Ecto neural progenitor cell (in vitro differentiated cells): ENCODE results near the gene SKIC2.
"Not testable (repeated sequence)": the region's sequence is repeated elsewhere in the genome, so short reads cannot be mapped to it uniquely, and the experiment has no call there.

Experiments used
- DNase-seq: peaks from one replicate; pipeline ENCODE4 v3.0.0-alpha.2; 2018; ENCODE audit warnings: low spot score

SKIC2 gene

DNA sequence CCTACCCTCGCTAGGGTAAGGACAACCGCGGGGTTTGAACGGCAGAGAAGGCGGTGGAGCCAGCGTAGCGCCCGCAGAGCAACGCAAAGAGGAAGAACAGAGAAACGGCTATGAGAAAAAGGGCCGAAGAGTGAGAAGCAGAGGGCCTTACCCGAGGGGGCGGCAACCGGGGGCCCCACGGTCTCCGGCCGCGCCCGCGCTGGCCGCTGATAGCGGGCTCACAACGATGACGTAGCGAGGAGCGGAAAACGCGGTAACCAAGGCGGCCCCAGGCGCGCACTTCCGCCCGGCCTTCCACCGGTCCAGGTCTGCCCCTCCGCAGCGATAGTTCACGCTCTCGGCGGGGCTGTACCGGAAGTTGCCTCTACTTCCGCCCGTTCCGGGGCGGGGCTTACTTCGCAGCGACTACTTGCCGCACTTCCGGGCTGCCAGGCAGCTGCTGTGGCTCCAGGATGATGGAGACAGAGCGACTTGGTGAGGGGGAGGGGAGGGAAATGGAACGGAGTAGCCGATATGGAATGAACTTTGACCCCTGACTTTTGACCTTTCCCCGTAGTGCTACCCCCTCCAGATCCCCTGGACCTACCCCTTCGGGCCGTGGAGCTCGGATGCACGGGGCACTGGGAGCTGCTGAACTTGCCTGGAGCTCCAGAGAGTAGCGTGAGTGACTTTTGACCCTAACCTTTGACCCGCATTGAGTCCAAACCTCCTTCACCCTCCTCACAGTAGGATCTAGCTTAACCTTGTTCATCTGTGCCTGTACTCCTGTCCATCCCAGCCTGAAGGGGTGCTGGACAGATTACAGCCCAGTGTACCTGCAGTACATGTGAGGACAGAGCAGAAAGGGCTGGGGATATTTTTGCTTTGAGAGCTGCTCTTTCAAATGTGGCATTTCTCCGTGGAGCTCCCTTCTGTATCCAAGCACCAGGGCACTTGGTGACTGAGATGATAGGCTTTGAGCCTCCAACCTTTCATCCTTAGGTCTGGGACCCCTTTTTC lies at the start of gene SKIC2, which contains the start of gene NELFE:
TSS of gene SKIC2 (plus strand) at position 435 of the 999 bp plus-strand sequence. CDS start at position 453, 18 bp downstream.
TSS of gene NELFE (minus strand) at position 231 of the 999 bp plus-strand sequence. CDS start 525 bp downstream, outside the sequence.
- peak; percentile 97 for DNase-seq

DNA sequence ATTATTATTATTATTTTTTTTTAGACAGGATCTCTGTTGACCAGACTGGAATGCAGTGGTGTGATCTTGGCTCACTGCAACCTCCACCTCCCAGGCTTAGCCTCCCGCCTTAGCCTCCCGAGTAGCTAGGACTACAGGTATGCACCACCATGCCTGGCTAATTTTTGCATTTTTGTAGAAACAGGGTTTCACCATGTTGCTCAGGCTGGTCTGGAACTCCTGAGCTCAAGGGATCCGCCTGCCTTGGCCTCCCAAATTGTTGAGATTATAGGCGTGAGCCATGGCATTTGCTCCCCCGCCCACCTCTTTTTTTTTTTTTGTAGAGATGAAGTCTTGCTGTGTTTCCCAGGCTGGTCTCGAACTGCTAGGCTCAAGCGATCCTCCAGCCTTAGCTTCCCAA lies 49.7 kb upstream of the SKIC2 start:
- DNase-seq: not testable (repeated sequence)

DNA sequence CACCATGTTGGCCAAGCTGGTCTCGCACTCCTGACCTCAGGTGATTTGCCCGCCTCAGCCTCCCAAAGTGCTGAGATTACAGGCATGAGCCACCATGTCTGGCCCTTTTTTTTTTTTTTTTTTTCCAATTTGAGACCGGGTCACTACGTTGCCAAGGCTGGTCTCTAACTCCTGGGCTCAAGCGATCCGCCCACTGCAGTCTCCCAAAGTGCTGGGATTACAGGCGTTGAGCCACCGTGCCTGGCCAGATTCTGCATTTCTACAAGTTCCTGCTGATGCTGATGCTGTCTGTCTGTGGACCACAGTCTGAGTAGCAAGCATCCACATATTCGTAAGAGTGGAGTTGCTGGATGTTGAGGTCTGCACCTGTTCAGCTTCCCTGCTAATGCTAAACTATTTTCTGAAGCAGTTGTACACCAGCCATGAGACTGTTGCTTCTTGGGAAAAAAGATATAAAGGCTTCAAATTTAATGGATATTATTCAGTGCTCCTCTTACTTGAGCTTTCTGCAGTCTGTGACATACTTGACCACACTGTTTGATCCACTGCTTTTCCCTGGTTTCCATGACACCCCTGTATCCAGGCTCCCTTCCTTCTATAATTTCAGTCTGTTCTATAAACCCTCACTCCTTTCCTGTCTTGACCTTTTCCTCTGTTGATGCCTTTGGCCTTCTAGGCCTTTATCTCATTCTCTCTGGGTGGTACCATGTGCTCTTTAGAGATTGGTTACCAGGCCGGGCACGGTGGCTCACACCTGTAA lies 47.0 kb upstream of the SKIC2 start:
- DNase-seq: no peak

DNA sequence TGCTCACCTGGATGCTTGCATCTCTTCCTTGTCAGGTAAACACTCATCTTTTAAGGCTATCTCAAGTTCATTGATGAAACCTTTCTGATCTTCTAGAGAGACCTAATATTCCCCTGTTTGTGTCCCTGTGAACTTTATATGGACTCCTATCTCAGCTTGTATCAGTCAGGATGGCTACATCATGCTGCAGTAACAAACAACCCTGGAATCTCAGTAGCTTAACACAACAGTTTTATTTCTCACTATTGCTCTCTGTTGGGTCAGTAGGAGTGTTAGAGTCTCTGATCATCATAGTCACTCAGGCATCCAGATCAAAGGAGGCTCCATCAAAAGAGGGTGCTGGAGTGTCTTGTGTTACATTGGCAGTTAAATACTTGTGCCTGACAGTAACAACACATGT lies 43.6 kb upstream of the SKIC2 start:
- DNase-seq: no peak

DNA sequence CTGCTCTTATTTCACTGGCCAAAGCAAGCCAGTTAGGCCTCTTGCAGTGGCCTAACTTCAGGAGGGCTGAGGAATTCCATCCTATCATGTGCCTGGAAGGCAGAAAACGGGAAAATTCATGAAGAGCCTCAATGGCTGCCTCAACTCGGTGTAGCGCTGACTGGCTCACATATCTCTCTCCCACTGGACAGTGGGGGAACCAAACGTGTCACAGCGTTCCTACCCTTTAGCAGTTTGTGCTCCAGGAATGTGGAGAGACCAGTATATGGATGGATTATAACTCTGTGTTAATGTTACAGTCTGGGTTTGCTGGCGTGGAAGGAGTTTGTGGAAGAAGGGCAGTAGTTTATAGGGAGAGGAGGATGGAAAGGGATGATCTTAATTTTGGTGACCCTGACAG lies 43.2 kb upstream of the SKIC2 start:
- no peak for DNase-seq

DNA sequence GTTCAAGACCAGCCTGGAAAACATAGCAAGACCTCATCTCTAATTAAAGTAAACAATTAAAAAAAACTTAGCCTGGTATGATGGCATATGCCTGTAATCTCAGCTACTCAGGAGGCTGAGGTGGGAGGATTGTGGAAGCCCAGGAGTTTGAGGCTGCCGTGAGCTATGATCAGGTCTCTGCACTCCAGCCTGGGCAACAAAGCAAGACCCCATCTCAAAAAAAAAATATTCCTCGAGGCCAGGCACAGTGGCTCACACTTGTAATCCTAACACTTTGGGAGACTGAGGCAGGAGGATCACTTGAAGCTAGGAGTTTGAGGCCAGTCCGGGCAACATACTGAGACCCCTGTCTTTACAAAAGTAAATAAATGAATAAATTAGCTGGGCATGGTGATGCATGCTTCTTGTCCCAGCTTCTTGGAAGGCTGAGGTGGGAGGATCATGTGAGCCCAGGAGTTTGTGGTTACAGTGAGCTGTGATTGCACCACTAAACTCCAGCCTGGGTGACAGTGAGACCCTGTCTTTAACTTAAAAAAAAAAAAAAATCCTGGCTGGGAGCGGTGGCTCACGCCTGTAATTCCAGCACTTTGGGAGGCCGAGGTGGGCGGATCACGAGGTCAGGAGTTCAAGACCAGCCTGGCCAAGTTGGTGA lies 40.8 kb upstream of the SKIC2 start:
- no peak for DNase-seq

DNA sequence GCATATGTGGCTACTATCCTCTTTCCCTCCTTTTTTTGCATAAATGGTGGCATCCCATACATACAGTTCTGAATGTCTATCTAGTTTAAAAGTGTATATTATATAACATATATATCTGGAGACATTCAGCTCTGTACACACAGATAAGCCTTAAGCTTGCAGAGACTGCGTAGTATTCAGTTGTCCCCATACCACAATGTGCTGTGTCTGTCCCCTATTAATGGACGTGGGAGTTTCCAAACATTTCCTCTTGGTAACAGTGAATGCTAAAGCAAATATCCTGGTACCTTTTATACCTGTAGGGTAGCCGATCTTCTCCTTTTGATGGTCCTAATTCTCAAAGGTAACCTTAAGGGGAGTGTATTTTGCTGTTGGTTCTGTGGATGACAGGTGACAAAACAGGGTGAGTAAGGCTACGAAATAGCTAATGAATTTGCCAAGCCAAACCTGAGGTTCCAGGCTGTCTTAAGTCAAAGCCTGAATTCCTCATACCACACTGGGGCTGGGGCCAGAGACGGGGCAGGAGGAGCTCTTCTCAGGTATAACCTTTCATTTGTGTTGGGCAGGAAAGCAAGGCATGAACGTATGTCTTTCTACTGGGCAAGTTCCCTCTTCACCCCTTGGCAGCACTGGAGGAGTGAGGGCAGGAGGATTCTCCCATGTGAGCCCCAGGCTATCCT lies 39.2 kb upstream of the SKIC2 start:
- no peak for DNase-seq

DNA sequence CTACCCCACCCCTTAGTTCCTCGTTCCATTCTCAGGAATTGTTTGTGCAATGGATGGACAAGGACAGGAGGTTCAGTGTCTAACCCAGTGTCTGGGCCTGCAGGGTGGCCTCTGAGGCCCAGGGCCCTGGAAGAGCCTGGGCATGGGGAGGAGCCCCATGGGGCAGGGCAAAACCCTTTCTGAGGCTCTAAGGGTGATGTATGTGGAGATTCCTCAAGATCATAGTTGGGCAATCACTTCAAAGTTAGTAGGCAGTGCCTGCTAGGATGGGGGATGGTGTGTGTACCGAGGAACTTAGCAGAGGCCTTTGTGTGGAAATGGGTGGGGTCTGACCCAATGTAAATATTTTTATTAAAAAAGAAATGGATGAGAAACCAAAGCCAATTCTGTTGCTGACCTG lies 38.2 kb upstream of the SKIC2 start:
- no peak for DNase-seq

DNA sequence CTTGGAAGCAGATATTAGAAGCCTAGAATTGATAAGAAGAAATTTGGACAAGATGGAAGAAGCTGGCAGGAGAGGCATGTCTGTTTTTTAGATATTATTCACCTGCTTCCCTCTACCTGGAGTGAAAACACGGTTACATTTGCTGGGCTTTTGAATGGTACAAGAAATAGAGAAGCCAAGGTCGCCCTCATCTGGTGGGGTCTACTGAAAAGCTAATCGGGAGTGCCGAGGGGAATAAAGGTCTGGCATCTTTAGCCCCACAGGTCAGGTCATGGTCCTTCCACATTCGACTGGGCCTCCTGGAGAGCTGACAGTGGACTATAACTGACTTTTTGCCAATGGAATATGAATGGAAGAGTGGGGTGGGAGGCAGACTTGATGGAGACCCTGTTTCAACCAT lies 36.0 kb upstream of the SKIC2 start:
- DNase-seq: no peak

DNA sequence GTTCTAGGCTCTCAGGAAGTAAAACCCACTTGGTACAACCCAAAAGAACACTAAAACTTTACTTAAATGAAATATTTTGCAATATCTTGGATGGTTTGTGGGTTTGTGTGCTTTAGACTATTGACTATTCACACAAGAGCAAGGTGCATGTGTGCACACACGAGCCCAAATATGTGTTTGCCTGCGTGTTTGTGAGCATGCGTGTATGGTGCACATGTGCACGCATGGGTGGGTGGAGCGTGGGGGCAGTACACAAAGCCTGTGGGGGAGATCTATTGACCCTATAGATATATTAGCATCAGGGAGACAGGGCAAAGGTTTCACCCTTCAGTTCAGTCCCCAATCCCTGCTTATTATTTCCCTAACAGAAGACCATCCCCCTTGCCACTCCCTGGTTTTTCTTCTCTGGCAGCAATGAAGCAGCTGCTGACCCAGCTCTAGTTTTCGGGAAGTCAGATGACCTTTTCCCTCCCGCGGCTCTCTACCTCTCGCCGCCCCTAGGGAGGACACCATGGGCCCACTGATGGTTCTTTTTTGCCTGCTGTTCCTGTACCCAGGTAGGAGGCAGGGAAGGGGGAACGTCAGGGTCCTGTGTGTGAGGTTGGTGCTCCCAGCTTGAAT lies 31.6 kb upstream of the SKIC2 start, which contains the start of gene C2:
TSS of gene C2 (plus strand) at position 476 of the 621 bp plus-strand sequence. CDS start at position 512, 36 bp downstream.
- DNase-seq: no peak

DNA sequence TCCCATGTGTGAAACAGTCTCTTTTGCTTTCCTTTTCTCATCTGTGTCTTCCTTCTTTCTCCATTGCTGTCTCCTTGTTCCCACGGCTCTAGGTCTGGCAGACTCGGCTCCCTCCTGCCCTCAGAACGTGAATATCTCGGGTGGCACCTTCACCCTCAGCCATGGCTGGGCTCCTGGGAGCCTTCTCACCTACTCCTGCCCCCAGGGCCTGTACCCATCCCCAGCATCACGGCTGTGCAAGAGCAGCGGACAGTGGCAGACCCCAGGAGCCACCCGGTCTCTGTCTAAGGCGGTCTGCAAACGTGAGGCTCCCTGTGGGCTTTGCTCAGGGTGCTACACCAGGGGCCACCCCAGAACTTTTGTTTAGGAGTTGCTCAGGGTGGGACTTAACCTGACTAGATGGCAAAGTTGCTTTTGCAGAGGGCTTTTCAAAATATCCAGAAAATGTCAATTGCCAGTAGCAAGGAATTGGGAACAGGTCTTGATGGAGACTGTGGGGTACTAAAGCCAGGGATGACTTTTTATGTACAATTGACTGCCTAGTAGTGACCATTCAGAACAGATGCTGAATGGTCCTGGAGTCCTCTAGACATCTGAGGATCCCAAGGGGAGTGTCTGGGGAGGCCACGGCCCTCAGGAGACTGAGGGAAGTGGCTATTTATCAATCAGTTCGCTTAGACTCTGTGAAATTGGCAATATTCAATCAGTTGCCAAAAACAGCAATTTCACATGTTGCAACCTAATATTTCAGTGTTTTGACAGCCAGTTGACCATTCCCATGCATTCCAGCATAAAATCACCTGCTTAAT lies 30.9 kb upstream of the SKIC2 start:
- DNase-seq: no peak

DNA sequence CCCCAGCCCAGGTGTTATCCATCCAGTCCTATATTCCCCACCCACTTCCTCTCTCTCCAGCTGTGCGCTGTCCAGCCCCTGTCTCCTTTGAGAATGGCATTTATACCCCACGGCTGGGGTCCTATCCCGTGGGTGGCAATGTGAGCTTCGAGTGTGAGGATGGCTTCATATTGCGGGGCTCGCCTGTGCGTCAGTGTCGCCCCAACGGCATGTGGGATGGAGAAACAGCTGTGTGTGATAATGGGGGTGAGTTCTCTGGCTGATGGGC lies 30.4 kb upstream of the SKIC2 start:
- DNase-seq: no peak

DNA sequence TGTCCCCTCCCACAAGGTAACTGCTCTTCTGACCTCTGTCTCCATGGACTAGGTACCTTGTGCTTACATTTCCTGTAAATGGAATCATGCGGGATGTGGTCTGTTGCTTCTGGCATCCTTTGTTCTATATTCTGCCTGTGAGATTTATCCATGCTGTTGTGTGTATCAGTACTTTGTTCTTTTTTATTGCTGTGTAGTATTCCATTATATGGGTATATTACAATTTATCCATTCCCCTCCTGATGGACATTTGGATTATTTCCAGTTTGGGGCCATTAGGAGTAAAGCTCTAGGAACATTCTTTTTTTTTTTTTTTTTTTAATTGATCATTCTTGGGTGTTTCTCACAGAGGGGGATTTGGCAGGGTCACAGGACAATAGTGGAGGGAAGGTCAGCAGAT lies 28.0 kb upstream of the SKIC2 start:
- no peak for DNase-seq

DNA sequence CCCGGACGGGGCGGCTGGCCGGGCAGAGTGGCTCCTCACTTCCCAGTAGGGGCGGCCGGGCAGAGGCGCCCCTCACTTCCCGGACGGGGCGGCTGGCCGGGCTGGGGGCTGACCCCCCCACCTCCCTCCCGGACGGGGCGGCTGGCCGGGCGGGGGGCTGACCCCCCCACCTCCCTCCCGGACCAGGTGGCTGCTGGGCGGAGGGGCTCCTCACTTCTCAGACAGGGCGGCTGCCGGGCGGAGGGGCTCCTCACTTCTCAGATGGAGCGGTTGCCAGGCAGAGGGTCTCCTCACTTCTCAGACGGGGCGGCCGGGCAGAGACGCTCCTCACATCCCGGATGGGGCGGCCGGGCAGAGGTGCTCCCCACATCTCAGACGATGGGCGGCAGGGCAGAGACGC lies 26.8 kb upstream of the SKIC2 start:
- DNase-seq: not testable (repeated sequence)

DNA sequence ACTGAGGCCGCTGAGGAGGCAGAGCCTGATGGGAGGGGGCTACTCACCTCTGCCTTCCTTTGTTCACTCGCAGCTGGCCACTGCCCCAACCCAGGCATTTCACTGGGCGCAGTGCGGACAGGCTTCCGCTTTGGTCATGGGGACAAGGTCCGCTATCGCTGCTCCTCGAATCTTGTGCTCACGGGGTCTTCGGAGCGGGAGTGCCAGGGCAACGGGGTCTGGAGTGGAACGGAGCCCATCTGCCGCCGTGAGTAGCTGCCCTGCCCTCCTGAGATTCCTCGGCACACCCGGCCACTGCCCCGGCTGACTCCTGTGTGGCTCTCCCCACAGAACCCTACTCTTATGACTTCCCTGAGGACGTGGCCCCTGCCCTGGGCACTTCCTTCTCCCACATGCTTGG lies 25.4 kb upstream of the SKIC2 start:
- no peak for DNase-seq

DNA sequence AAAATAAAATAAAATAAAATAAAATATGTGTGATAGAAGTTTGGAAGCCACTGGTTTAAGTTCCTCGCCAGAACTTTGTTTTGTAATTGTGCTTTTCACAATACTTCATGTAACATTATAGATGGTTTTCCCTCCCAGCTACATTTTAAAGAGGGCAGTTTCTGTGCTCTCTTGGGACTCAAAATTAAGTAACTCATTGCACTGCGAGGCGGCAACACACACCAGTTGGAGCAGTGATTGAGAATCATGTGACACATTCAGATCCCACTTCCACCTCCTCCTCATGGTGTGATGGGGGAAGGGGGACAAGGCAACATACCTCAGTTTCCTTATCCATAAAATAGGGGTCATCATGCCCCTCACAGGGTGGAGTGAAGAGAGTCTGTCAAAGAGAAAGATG lies 24.0 kb upstream of the SKIC2 start:
- DNase-seq: no peak

DNA sequence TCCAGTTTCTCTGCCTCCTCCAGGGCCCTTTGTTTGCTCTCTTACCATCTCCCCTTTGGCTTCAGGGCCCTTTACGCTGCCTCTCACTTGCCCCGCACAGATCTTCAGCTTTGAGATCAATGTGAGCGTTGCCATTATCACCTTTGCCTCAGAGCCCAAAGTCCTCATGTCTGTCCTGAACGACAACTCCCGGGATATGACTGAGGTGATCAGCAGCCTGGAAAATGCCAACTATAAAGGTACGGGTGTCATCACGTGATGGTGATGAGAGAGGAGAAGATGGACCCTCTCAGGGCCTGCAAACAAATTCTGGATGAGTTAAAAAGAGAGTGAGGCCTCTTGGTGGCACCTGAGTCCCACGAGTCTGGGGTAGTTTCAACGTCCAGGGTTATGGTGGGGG lies 23.2 kb upstream of the SKIC2 start:
- DNase-seq: no peak

DNA sequence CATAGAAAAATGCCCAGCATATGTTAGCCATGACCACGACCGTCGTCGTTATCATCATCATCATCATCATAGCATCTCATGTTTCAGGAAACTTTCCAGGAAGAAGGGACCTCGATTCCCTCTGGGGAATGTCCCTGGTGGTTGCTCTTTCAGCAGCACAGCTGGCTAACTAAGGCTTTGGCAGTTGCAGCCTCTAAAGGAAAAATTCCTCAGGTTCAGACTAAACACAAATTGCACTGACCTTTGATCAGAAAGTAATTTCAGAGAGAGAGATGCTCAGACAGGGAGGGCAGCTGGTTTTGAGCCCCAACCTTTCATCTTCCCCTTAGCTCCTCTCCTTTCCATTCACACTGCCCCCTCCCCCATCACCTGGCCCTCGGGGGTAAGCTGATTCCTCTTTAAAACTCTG lies 18.7 kb upstream of the SKIC2 start:
- no peak for DNase-seq

DNA sequence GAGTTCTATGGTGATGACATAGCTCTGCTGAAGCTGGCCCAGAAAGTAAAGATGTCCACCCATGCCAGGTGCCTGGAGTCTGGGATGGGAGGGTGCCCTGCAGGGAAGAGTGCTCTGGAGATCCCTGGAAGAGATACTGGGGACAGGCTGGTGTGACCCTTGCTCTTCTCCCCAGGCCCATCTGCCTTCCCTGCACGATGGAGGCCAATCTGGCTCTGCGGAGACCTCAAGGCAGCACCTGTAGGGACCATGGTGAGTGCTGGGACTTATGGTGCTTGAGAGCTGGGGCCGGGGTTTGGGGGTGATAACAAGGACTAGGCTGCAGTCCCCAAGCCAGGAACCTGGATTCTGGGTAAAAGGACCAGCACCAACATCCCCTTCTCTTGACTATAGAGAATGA lies 15.2 kb upstream of the SKIC2 start:
- DNase-seq: no peak

DNA sequence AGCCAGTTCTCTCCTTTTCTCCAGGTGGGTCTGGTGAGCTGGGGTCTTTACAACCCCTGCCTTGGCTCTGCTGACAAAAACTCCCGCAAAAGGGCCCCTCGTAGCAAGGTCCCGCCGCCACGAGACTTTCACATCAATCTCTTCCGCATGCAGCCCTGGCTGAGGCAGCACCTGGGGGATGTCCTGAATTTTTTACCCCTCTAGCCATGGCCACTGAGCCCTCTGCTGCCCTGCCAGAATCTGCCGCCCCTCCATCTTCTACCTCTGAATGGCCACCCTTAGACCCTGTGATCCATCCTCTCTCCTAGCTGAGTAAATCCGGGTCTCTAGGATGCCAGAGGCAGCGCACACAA lies 13.8 kb upstream of the SKIC2 start:
- DNase-seq: no peak
